ENCODE results near the gene FOXD3.
"Not testable (repeated sequence)": the region's sequence is repeated elsewhere in the genome, so short reads cannot be mapped to it uniquely, and the experiment has no call there.

Gene FOXD3

DNA sequence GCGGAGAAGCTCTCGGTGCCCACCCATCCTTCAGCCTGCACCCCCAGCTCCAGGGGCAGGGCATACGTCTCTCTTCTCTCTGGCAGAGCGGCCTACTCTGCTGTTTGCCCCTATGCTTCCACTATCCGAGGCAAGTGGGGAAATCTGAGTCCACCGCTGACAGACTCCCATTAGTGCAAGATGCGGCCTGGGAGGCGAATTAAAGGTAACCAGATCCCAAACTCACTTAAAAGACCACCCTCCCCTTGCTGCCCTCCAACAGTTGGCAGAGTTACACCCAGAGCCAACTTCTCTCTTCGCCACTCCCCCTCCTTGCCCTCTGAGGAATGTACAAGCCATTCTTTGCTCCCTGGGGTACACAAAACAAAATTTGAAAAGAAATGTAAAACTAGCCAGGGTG is 6.4 kb downstream of the FOXD3 start:
- Histone ChIP-seq H3K27ac (ENCODE audit: low read depth, low read length) (no peak overlapping the region), H3K79me2 (ENCODE audit: control insufficient read depth, insufficient read depth, low read length, unreplicated experiment) (no peaks in the 10 kb centered on the region), H3K4me3 (ENCODE audit: low read depth, low read length) (no peak overlapping the region), H3K4me1 (ENCODE audit: control insufficient read depth, insufficient read depth, low read length, unreplicated experiment) (no peaks in the 10 kb centered on the region), H2AFZ (ENCODE audit: low read length, unreplicated experiment) (no peak overlapping the region), H3K27me3 (ENCODE audit: insufficient read depth, low read length) (peaks cover 98% of the 10 kb centered on the region), H3K36me3 (ENCODE audit: insufficient read depth, low read length) (no peaks in the 10 kb centered on the region)

DNA sequence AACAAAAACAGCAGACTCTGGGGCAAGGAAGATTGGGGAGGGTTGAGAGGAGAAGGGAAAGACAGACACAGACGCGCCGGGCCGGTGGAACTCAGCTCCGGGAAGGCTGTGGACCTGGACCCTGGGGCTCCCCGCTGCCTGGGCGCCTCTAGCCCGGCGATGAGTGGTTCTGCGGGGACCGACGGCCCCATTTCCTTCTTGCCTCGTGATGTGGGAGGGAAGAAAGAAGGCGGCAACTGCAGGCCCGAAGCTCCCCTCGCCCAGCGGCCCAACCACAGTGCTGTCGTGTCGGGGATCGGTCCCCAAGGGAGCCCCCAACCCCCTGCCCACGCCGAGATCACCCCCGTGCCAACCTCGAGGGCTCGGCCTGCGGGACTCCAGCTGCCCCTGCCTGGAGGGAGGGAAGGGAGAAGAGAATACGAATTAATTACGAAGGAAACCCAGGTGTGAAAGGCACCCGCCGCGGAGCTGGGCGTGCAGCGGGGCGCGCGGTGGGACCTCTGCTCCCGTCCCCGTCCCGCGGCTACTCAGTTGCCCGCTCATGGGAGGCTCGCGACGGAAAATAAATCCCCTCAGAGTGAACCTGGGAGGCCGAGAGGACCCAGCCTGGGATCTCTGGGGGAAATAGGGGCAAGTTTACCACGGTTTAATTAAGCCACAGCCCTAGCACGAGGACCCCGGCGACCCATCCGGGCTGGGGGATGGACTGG is 7.4 kb downstream of the FOXD3 start:
- H3K27me3 ChIP-seq (ENCODE audit: insufficient read depth, low read length), result peaks cover 97% of the 10 kb centered on the region
- H3K79me2 ChIP-seq (ENCODE audit: control insufficient read depth, insufficient read depth, low read length, unreplicated experiment), result no peaks in the 10 kb centered on the region
- H3K4me1 ChIP-seq (ENCODE audit: control insufficient read depth, insufficient read depth, low read length, unreplicated experiment), result no peaks in the 10 kb centered on the region
- H3K4me3 ChIP-seq (ENCODE audit: low read depth, low read length), result no peak overlapping the region
- H3K27ac ChIP-seq (ENCODE audit: low read depth, low read length), result no peak overlapping the region
- no peaks in the 10 kb centered on the region for H3K36me3 ChIP-seq (ENCODE audit: insufficient read depth, low read length)
- no peak overlapping the region for H2AFZ ChIP-seq (ENCODE audit: low read length, unreplicated experiment)

DNA sequence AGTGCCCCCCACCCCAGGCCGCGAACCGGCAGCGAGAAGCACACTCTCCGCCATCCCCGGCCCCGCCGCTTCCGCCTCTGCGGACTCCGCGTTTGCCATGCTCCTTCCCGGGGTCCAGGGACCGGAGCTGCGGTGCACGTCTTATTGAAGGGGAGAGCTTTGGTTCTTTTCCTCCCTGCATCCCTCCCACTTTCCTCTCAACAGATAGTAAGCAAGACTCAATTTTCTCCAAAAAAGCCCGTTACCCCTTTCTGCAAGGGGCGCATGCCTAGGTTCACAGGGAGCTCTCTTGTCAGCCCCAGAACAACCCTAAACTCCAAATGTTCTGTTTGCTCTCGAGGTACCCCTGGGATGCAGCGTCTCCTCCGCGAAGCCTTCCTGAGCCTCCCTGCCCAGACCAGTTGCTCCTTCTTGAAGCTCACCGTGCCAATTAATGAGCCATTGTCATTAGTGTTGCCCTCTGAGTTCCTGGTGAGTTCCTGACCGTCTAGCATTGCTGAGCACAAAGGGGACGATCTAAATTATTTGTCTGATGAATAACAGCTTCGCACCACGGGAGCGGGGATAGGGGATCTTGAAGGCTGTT is 8.1 kb downstream of the FOXD3 start:
- Histone ChIP-seq H3K4me1 (ENCODE audit: control insufficient read depth, insufficient read depth, low read length, unreplicated experiment) (no peaks in the 10 kb centered on the region), H3K27ac (ENCODE audit: low read depth, low read length) (no peak overlapping the region), H2AFZ (ENCODE audit: low read length, unreplicated experiment) (no peak overlapping the region), H3K27me3 (ENCODE audit: insufficient read depth, low read length) (peaks cover 97% of the 10 kb centered on the region), H3K36me3 (ENCODE audit: insufficient read depth, low read length) (no peaks in the 10 kb centered on the region), H3K4me3 (ENCODE audit: low read depth, low read length) (no peak overlapping the region), H3K79me2 (ENCODE audit: control insufficient read depth, insufficient read depth, low read length, unreplicated experiment) (no peaks in the 10 kb centered on the region)

DNA sequence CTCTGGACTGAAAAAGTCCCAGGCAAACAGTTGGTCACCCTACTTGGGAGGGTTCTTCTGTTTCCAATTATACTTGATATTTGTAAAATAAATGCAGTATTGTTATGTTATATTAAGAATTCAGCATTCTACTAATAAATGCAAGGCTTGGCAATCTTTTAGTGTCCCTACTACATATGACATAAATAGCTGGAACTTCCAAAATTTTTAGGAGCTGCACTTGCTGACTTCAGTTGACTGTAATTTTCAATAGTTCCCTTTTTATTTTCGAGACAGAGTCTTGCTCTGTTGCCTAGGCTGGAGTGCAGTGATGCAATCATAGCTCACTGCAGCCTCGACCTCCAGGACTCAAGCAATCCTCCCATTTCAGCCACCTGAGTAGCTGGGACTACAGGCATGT is 20.0 kb downstream of the FOXD3 start:
- H3K4me1 ChIP-seq (ENCODE audit: control insufficient read depth, insufficient read depth, low read length, unreplicated experiment), result no peaks in the 10 kb centered on the region
- no peak overlapping the region for H3K4me3 ChIP-seq (ENCODE audit: low read depth, low read length)
- peaks cover 27% of the 10 kb centered on the region for H3K27me3 ChIP-seq (ENCODE audit: insufficient read depth, low read length)
- no peaks in the 10 kb centered on the region for H3K79me2 ChIP-seq (ENCODE audit: control insufficient read depth, insufficient read depth, low read length, unreplicated experiment)
- no peaks in the 10 kb centered on the region for H3K36me3 ChIP-seq (ENCODE audit: insufficient read depth, low read length)
- no peak overlapping the region for H2AFZ ChIP-seq (ENCODE audit: low read length, unreplicated experiment)
- no peak overlapping the region for H3K27ac ChIP-seq (ENCODE audit: low read depth, low read length)

DNA sequence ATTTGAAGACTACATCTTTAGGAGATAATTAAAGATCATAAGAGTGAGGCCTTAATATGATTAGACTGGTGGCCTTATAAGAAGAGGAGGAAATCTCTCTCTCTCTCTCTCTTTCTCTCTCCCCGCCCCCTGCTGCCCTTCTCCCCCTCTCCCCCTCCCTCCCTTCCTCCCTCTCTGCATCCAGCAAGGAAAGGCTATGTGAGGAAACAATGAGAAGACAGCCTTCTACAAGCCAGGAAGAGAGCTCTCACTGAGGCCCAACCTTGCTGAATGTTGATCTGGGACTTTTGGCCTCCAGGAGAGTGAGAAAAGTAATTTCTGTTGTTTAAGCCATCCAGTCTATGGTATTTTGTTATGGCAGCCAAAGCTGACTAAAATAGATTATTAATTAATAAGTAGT is 21.6 kb downstream of the FOXD3 start:
- no peaks in the 10 kb centered on the region for H3K79me2 ChIP-seq (ENCODE audit: control insufficient read depth, insufficient read depth, low read length, unreplicated experiment)
- H3K4me1 ChIP-seq (ENCODE audit: control insufficient read depth, insufficient read depth, low read length, unreplicated experiment), result no peaks in the 10 kb centered on the region
- H3K4me3 ChIP-seq (ENCODE audit: low read depth, low read length), result no peak overlapping the region
- H2AFZ ChIP-seq (ENCODE audit: low read length, unreplicated experiment), result no peak overlapping the region
- H3K36me3 ChIP-seq (ENCODE audit: insufficient read depth, low read length), result no peaks in the 10 kb centered on the region
- H3K27ac ChIP-seq (ENCODE audit: low read depth, low read length), result no peak overlapping the region
- peaks cover 34% of the 10 kb centered on the region for H3K27me3 ChIP-seq (ENCODE audit: insufficient read depth, low read length)

DNA sequence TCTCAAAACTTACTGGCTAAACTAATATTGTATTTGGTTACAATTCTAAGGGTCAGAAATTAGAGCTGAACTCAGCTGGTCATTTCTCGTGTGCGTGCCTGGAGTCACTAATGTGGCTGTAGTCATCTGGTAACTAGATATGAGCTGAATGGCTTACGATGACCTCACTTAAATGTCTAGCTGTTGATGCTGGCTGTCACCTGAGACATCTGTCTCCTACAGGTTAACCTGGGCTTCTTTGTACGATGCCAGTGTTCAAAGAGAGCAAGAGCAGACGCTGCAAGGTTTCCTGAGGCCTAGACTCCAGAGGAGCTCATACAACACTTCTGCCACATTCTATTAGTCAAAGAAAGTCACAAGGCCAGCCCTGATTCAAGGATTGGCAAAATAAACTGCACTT is 28.0 kb downstream of the FOXD3 start:
- Histone ChIP-seq H3K4me3 (ENCODE audit: low read depth, low read length) (no peak overlapping the region), H2AFZ (ENCODE audit: low read length, unreplicated experiment) (no peak overlapping the region), H3K36me3 (ENCODE audit: insufficient read depth, low read length) (no peaks in the 10 kb centered on the region), H3K4me1 (ENCODE audit: control insufficient read depth, insufficient read depth, low read length, unreplicated experiment) (no peaks in the 10 kb centered on the region), H3K79me2 (ENCODE audit: control insufficient read depth, insufficient read depth, low read length, unreplicated experiment) (no peaks in the 10 kb centered on the region), H3K27ac (ENCODE audit: low read depth, low read length) (no peak overlapping the region), H3K27me3 (ENCODE audit: insufficient read depth, low read length) (peaks cover 60% of the 10 kb centered on the region)

DNA sequence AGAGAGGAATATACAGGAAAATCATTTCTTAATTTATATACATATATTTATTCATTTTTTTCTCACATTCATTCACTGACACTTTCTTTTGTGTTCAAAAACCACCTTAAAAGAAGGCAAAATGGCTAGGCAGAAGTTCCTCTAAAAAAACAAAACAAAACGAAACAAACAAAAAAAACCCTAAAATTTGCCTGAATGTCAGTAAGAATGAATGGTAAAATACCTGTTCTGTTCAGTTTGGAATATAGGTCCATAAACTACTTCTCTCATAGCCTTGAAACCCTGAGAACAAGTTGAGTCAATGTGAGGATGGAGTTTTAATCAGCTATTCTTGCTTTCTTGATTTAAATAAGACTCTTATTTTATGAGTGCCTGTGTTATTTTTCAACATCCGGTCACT is 30.4 kb downstream of the FOXD3 start:
- Histone ChIP-seq H3K27me3 (ENCODE audit: insufficient read depth, low read length) (peaks cover 60% of the 10 kb centered on the region), H3K79me2 (ENCODE audit: control insufficient read depth, insufficient read depth, low read length, unreplicated experiment) (no peaks in the 10 kb centered on the region), H3K36me3 (ENCODE audit: insufficient read depth, low read length) (no peaks in the 10 kb centered on the region), H3K4me3 (ENCODE audit: low read depth, low read length) (no peak overlapping the region), H3K27ac (ENCODE audit: low read depth, low read length) (no peak overlapping the region), H3K4me1 (ENCODE audit: control insufficient read depth, insufficient read depth, low read length, unreplicated experiment) (no peaks in the 10 kb centered on the region), H2AFZ (ENCODE audit: low read length, unreplicated experiment) (no peak overlapping the region)

DNA sequence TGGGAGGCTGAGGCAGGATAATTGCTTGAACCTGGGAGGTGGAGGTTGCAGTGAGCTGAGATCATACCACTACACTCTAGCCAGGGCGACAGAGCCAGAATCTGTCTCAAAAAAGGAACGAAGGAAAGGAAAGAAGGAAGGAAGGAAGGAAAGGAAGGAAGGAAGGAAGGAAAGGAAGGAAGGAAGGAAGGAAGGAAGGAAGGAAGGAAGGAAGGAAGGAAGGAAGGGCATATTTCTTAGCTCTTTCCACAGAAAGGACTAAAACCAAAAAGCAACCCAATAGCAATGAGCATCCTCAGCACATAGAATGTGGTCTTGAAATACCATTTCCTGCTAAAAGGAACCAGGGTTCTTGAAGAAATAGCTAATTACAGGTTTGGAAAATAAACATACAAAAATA is 33.9 kb downstream of the FOXD3 start:
- H3K36me3 ChIP-seq (ENCODE audit: insufficient read depth, low read length); H2AFZ ChIP-seq (ENCODE audit: low read length, unreplicated experiment); H3K4me1 ChIP-seq (ENCODE audit: control insufficient read depth, insufficient read depth, low read length, unreplicated experiment); H3K27ac ChIP-seq (ENCODE audit: low read depth, low read length); H3K79me2 ChIP-seq (ENCODE audit: control insufficient read depth, insufficient read depth, low read length, unreplicated experiment); H3K4me3 ChIP-seq (ENCODE audit: low read depth, low read length): not testable (repeated sequence)
- H3K27me3 ChIP-seq (ENCODE audit: insufficient read depth, low read length), result peaks cover 58% of the 10 kb centered on the region

DNA sequence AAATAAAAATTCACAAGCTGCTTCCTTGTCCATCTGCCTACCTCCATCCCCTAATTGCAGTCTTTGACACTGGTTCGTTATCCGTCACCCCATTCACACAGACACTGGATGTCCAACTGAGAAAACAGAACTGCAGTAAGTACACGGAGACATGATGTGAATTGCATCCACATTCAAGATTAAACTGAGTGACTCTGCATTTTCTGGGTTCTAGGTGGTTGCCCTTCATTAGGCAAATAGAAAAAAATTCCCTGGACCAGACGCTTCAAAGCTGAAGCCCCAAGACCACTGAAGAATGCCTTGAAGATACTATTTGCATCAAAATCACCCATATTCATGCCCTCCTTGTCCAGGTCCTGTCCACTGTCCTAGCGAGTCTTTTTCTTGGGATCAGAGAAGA is 37.2 kb downstream of the FOXD3 start:
- Histone ChIP-seq H3K79me2 (ENCODE audit: control insufficient read depth, insufficient read depth, low read length, unreplicated experiment) (no peaks in the 10 kb centered on the region), H3K4me3 (ENCODE audit: low read depth, low read length) (no peak overlapping the region), H3K27ac (ENCODE audit: low read depth, low read length) (no peak overlapping the region), H3K27me3 (ENCODE audit: insufficient read depth, low read length) (peaks cover 33% of the 10 kb centered on the region), H3K4me1 (ENCODE audit: control insufficient read depth, insufficient read depth, low read length, unreplicated experiment) (no peaks in the 10 kb centered on the region), H3K36me3 (ENCODE audit: insufficient read depth, low read length) (no peaks in the 10 kb centered on the region), H2AFZ (ENCODE audit: low read length, unreplicated experiment) (no peak overlapping the region)

DNA sequence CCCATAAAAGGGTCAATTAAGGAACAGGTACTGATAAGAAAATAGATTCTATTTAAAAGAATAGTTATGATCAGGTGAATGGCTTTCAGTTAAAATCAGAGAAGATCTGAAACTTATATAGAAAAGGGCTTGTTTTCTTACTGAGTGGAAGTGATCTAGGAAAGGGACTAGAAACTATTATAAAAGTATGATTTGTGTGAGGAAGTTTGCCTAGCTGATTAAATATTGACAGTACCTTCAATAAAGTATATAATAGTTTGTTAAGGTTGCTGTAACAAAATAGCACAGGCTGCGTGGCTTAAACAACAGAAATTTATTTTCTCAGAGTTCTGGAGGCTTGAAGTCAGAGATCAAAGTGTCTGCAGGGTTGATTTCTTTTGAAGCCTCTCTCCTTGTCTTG is 39.7 kb downstream of the FOXD3 start:
- Histone ChIP-seq H3K79me2 (ENCODE audit: control insufficient read depth, insufficient read depth, low read length, unreplicated experiment) (no peaks in the 10 kb centered on the region), H3K4me1 (ENCODE audit: control insufficient read depth, insufficient read depth, low read length, unreplicated experiment) (peaks cover 6% of the 10 kb centered on the region), H2AFZ (ENCODE audit: low read length, unreplicated experiment) (no peak overlapping the region), H3K4me3 (ENCODE audit: low read depth, low read length) (no peak overlapping the region), H3K27ac (ENCODE audit: low read depth, low read length) (no peak overlapping the region), H3K27me3 (ENCODE audit: insufficient read depth, low read length) (peaks cover 15% of the 10 kb centered on the region; the same call in 1 of the 2 replicates), H3K36me3 (ENCODE audit: insufficient read depth, low read length) (no peaks in the 10 kb centered on the region)

DNA sequence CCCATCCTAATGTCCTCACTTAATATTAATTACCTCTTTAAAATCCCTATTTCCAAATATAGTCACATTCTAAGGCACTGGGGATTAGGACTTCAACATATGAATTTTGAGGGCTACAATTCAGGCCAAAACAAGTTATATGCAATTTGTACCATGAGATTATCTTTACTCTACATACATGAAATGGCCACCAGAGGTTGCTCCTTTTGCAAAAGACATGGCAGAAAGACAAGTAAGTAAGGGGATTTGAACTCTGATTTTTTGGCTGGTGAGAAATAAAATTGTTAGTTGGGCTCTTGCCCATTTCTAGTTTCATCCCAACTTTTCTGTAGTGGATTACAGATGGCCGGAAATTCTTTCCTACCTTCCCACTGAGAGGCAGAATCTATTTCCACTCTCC is 40.2 kb downstream of the FOXD3 start:
- no peak overlapping the region for H3K4me3 ChIP-seq (ENCODE audit: low read depth, low read length)
- H3K4me1 ChIP-seq (ENCODE audit: control insufficient read depth, insufficient read depth, low read length, unreplicated experiment), result peaks cover 7% of the 10 kb centered on the region
- peaks cover 15% of the 10 kb centered on the region; the same call in 1 of the 2 replicates for H3K27me3 ChIP-seq (ENCODE audit: insufficient read depth, low read length)
- H2AFZ ChIP-seq (ENCODE audit: low read length, unreplicated experiment), result no peak overlapping the region
- no peaks in the 10 kb centered on the region for H3K36me3 ChIP-seq (ENCODE audit: insufficient read depth, low read length)
- no peak overlapping the region for H3K27ac ChIP-seq (ENCODE audit: low read depth, low read length)
- no peaks in the 10 kb centered on the region for H3K79me2 ChIP-seq (ENCODE audit: control insufficient read depth, insufficient read depth, low read length, unreplicated experiment)

Data from ACC112 (cell line).